Measurements from ENCODE around the gene STX16. TPM values are rescaled to one million over a fixed set of nuclear protein-coding genes. Genes with fewer than 3 reads are reported as not detected.

Gene STX16
- total RNA-seq: 9.4 and 17.7 TPM in 2 replicates

GRCh38 chr20:58650776-58651558 is at the start of gene STX16:
Gene STX16 (plus strand): TSS chr20:58651283. CDS start chr20:58652007, 724 bp downstream.

GRCh38 chr20:58692579-58693225 is 41.6 kb downstream of the STX16 start, which contains the start of gene NPEPL1:
Gene NPEPL1 (plus strand): TSS chr20:58692800. CDS start chr20:58692901, 101 bp downstream.

Other genes starting within 250 kb of the STX16 start
- gene APCDD1L, start 135.9 kb upstream of the STX16 start, total RNA-seq: 2.7 and 4.2 TPM in 2 replicates
- gene NPEPL1, start 41.5 kb downstream of the STX16 start, total RNA-seq: 13.8 and 19.0 TPM in 2 replicates
- gene GNAS-AS1, start 199.6 kb downstream of the STX16 start, total RNA-seq: 0.67 and 1.2 TPM in 2 replicates
- gene GNAS, start 201.4 kb downstream of the STX16 start, total RNA-seq: 370 and 406 TPM in 2 replicates